Gastrocnemius medialis (tissue), 4 donors: Measurements from ENCODE around the gene GBA2. TPM values are rescaled to one million over a fixed set of nuclear protein-coding genes. Genes with fewer than 3 reads are reported as not detected.
A peak's percentile ranks its signal among the peaks of the same experiment; 100 is the strongest.

Experiments
- ATAC-seq, 2 donors: fragments of 150-250 bp; one replicate each; pipeline ENCODE4 v1.9.1; 2016
- DNase-seq, 2 donors: peaks; one replicate each; pipeline ENCODE4 v3.0.0-alpha.2; 2019
- H3K27ac ChIP-seq, 4 donors: fragments of 200-600 bp; sonication (generic); 1 replicate in 1 of 4; 2 replicates in 3 of 4; pipeline ENCODE4 v1.5.1; 2016 to 2018; ENCODE audit warnings: mild to moderate bottlenecking in 2 of 4, moderate library complexity in 1 of 4
- H3K27me3 ChIP-seq, 3 donors: fragments of 200-600 bp; sonication (generic) in 2 of 3; 1 replicate in 1 of 3; 2 replicates in 2 of 3; pipeline versions ENCODE4 v1.5.1 to v1.6.0; 2016 to 2019; ENCODE audit warnings: mild to moderate bottlenecking in 1 of 3, moderate library complexity in 1 of 3
- H3K36me3 ChIP-seq, 2 donors: fragments of 200-600 bp; sonication (generic) in 1 of 2; one replicate each; pipeline ENCODE4 v1.5.1; 2017 to 2018
- H3K4me1 ChIP-seq, 2 donors: fragments of 200-600 bp; sonication (generic) in 1 of 2; one replicate each; pipeline ENCODE4 v1.5.1; 2016 to 2017; ENCODE audit warnings: mild to moderate bottlenecking in 2 of 2
- H3K4me3 ChIP-seq, 4 donors: fragments of 200-600 bp; sonication (generic) in 3 of 4; 1 replicate in 1 of 4; 2 replicates in 3 of 4; pipeline ENCODE4 v1.5.1; 2016 to 2019; ENCODE audit warnings: mild to moderate bottlenecking in 2 of 4
- H3K9me3 ChIP-seq, 3 donors: fragments of 200-600 bp; sonication (generic) in 2 of 3; 1 replicate in 1 of 3; 2 replicates in 2 of 3; pipeline ENCODE4 v1.5.1; 2016 to 2019
- CTCF ChIP-seq, 5 experiments: fragments of 450-650 bp in 3 of 5; fragments of 200-600 bp in 2 of 5; sonication (generic) in 2 of 5; IDR thresholded peaks in 4 of 5; conservative IDR thresholded peaks in 1 of 5; 1 replicate in 4 of 5; 2 replicates in 1 of 5; pipeline ENCODE4 v1.5.1; 2016 to 2019; ENCODE audit warnings: antibody characterized with exemption in 5 of 5, mild to moderate bottlenecking in 3 of 5, moderate library complexity in 3 of 5
- POLR2A ChIP-seq, 2 donors: fragments of 450-650 bp; IDR thresholded peaks; one replicate each; pipeline ENCODE4 v1.6.1; 2017; ENCODE audit warnings: antibody characterized with exemption in 2 of 2, mild to moderate bottlenecking in 2 of 2, moderate library complexity in 2 of 2
- in situ Hi-C, 4 donors: fragments of 200-750 bp; cut with MboI; loops; one replicate each; pipeline versions ENCODE4 v1.15.0 to v1.8.0; 2017; ENCODE audit warnings: low sequenced_read_pairs in 4 of 4
- intact Hi-C: fragments of 100-400 bp; cut with DNase I; formaldehyde crosslinking; loops from one replicate; pipeline ENCODE4 v1.15.1; 2023; ENCODE audit warnings: low total_unique reads
- total RNA-seq, 4 donors: library from RNA; depleted of rRNA; stranded (reverse); fragments of >200 nt; gene quantifications; one replicate each; pipeline versions ENCODE4 v1.1.0 to v1.2.3, GENCODE V29; 2016

The GBA2 gene
- total RNA-seq, 4 donors from 2014 or later: 47.3 to 63.2 (median 51.4) TPM

- in situ Hi-C loops (loop anchor here in 1 of 4 donors (25.0 kb wide), 1 partner anchor 254 kb away; the partner anchor contains the start of gene RUSC2), intact Hi-C loops (no loop called here)
- H3K9me3 ChIP-seq: no peaks in the 10 kb centered on the region
- peaks cover 0 to 78% of the 10 kb centered on the region in 2 donors for H3K36me3 ChIP-seq
- H3K27me3 ChIP-seq: no peaks in the 10 kb centered on the region
- H3K27ac ChIP-seq: peak overlapping the region in 1 of 4 donors; percentile 14
- no peak for TF ChIP-seq CTCF (IDR thresholded peaks at IDR 0.05 in 4 of 5, conservative IDR thresholded peaks at IDR 0.05 in 1 of 5)
- H3K4me1 ChIP-seq: peaks cover 20 to 28% of the 10 kb centered on the region in 2 donors
- DNase-seq (no peak), ATAC-seq (no peak)
- H3K4me3 ChIP-seq: no peak overlapping the region
Observed at GRCh38 chr9:35741740-35742139, 7.3 kb downstream of the GBA2 start.

GRCh38 chr9:35740243-35740642, 8.8 kb downstream of the GBA2 start:
- Histone ChIP-seq H3K27me3 (no peaks in the 10 kb centered on the region), H3K4me1 (peaks cover 6 to 14% of the 10 kb centered on the region in 2 donors), H3K27ac (no peak overlapping the region), H3K36me3 (peaks cover 0 to 93% of the 10 kb centered on the region in 2 donors), H3K4me3 (no peak overlapping the region), H3K9me3 (no peaks in the 10 kb centered on the region)
- TF ChIP-seq POLR2A (IDR thresholded peaks at IDR 0.05): no peak
- TF ChIP-seq CTCF (IDR thresholded peaks at IDR 0.05 in 4 of 5, conservative IDR thresholded peaks at IDR 0.05 in 1 of 5): no peak
- no peak for ATAC-seq
- no peak for DNase-seq
- in situ Hi-C loops (loop anchor here in 1 of 4 donors (25.0 kb wide), 1 partner anchor 253 kb away; the partner anchor contains the start of gene RUSC2), intact Hi-C loops (no loop called here)

GRCh38 chr9:35738924-35739323, 10.1 kb downstream of the GBA2 start:
- in situ Hi-C loops (loop anchor here in 1 of 4 donors (25.0 kb wide), 1 partner anchor 252 kb away; the partner anchor contains the start of gene RUSC2), intact Hi-C loops (loop anchor here (10.0 kb wide), 1 partner anchor 254 kb away; no protein-coding TSS in a partner anchor)
- H3K4me1 ChIP-seq: peaks cover under 1 to 10% of the 10 kb centered on the region in 2 donors
- TF ChIP-seq POLR2A (IDR thresholded peaks at IDR 0.05) (no peak), CTCF (IDR thresholded peaks at IDR 0.05 in 4 of 5, conservative IDR thresholded peaks at IDR 0.05 in 1 of 5) (no peak)
- H3K4me3 ChIP-seq: no peak overlapping the region
- no peaks in the 10 kb centered on the region for H3K9me3 ChIP-seq
- no peak for DNase-seq
- ATAC-seq: no peak
- no peak overlapping the region for H3K27ac ChIP-seq
- H3K36me3 ChIP-seq: peaks cover 0 to 94% of the 10 kb centered on the region in 2 donors
- no peaks in the 10 kb centered on the region for H3K27me3 ChIP-seq

GRCh38 chr9:35738186-35738585, 10.8 kb downstream of the GBA2 start:
- Histone ChIP-seq H3K4me3 (no peak overlapping the region), H3K36me3 (peaks cover 0 to 90% of the 10 kb centered on the region in 2 donors), H3K27ac (no peak overlapping the region), H3K4me1 (peaks cover 8 to 12% of the 10 kb centered on the region in 2 donors), H3K27me3 (no peaks in the 10 kb centered on the region), H3K9me3 (no peaks in the 10 kb centered on the region)
- intact Hi-C loops (loop anchor here (10.0 kb wide), 1 partner anchor 253 kb away; no protein-coding TSS in a partner anchor), in situ Hi-C loops (loop anchor here in 1 of 4 donors (25.0 kb wide), 1 partner anchor 251 kb away; the partner anchor contains the start of gene RUSC2)
- no peak for ATAC-seq
- TF ChIP-seq CTCF (IDR thresholded peaks at IDR 0.05 in 4 of 5, conservative IDR thresholded peaks at IDR 0.05 in 1 of 5) (no peak), POLR2A (IDR thresholded peaks at IDR 0.05) (no peak)
- no peak for DNase-seq
